SKM-1 treated with dmso at 0.1 percent for 144 hours (cell line): ENCODE data around the gene SLC39A11.
"Not testable (repeated sequence)": the region's sequence is repeated elsewhere in the genome, so short reads cannot be mapped to it uniquely, and the experiment has no call there.

Source experiments
- DNase-seq: peaks from one replicate; lab custom pipeline; 2025; ENCODE audit not compliant: unreplicated experiment; lab: John Stamatoyannopoulos, UW

Gene SLC39A11

GRCh38 chr17:72953621-72954020 lies 138.9 kb downstream of the SLC39A11 start:
- DNase-seq, result no peak

- no peak for DNase-seq
Measured at GRCh38 chr17:72952641-72953315, 139.7 kb downstream of the SLC39A11 start.

DNA sequence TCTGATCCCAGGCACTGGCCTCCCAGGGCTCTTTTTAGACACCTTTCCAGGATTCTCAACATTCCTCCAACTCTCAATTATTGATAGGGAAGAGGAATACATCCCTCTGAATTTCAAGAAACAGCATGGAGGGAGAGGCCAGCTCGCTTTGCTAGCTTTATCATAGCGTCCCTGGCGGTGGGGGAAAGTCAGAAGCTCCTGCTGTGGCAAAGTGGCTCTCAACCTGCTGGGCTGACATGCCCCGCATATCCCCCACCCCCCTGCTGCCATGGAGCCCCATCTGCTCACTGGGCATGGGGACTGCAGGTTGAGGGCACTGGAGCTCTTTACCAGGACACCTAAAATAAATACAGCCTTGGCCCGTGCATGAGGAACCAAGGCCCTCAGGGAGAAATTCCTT lies 140.3 kb downstream of the SLC39A11 start:
- DNase-seq, result no peak

GRCh38 chr17:72950242-72950931 lies 142.1 kb downstream of the SLC39A11 start:
- DNase-seq, result no peak

DNA sequence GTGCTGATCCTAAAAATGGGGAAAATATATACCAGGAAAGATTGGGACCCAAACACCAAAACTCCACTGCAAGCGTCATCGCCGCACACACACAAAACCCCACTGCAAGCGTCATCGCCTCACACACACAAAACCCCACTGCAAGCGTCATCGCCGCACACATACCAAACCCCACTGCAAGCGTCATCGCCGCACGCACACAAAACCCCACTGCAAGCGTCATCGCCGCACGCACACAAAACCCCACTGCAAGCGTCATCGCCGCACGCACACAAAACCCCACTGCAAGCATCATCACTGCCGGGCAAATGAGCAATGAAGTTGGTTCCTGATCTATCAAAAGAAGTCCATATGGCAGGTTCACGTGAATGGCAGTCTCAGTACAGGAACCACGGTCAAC lies 144.4 kb downstream of the SLC39A11 start:
- DNase-seq, result no peak

GRCh38 chr17:72947475-72947874 lies 145.0 kb downstream of the SLC39A11 start:
- no peak for DNase-seq

DNA sequence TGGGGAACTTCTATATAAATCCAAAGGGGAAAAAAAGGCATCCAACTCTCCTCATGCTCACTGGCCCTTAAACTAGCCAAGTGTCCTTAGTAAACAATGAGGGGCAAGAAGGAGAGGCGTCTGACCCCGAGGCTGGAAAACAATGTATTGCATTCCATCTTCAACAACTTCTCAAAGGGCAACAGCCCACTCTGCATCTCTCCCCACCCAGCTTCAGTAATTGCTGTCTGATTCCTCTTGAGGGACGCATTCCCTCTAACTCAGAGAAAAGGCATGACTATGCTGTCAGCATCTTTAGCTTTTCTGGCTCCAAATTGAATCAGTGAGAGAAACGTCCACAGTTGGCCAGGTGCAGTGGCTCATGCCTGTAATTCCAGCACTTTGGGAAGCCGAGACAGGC lies 145.8 kb downstream of the SLC39A11 start:
- no peak for DNase-seq

GRCh38 chr17:72946156-72946555 lies 146.3 kb downstream of the SLC39A11 start:
- no peak for DNase-seq

DNA sequence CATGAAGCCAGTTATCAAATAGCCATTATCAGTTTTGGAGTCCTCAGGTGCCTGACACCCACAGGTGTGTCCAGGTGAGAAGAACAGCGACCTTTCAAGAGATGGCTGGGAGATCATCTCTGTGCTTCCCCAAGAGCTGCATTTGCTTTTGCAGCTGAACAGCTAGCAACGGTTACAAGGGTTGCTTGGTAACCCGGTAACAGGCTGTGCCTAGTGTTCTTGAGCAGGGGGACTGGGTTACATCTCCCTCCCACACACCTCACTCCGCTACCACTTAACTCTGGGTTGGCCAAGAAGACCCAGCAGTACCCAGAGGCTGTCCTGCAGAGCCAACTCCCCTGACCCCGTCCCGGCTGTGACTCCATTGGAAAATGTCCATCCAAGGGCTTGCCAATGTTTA lies 147.0 kb downstream of the SLC39A11 start:
- no peak for DNase-seq

GRCh38 chr17:72943826-72944689 lies 148.4 kb downstream of the SLC39A11 start:
- DNase-seq, result no peak

- no peak for DNase-seq
Measured at GRCh38 chr17:72942579-72942978, 149.9 kb downstream of the SLC39A11 start.

GRCh38 chr17:72940496-72940895 lies 152.0 kb downstream of the SLC39A11 start:
- DNase-seq, result no peak

DNA sequence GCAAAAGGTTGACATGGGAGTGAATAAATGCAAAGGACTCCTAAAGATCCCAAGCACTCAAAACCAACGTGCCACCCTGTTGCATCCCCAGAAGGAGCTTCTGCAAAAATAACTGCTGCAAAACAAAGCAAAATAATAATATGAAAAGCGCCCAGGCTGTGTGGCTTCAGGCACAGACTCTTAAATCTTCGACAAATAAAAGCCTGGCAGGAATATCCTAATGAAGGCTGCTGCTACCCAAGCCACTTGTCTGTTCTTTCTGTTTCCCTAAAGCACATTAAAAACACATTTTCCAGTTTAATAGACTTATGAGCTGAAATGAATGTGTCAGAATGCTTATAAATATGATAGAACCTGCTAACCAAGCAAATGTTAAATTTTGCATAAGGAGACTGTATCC lies 154.0 kb downstream of the SLC39A11 start:
- DNase-seq, result no peak

GRCh38 chr17:72937707-72938106 lies 154.8 kb downstream of the SLC39A11 start:
- no peak for DNase-seq

GRCh38 chr17:72937254-72937653 lies 155.2 kb downstream of the SLC39A11 start:
- DNase-seq, result not testable (repeated sequence)

GRCh38 chr17:72935984-72936383 lies 156.5 kb downstream of the SLC39A11 start:
- no peak for DNase-seq

GRCh38 chr17:72934927-72935326 lies 157.6 kb downstream of the SLC39A11 start:
- no peak for DNase-seq

DNA sequence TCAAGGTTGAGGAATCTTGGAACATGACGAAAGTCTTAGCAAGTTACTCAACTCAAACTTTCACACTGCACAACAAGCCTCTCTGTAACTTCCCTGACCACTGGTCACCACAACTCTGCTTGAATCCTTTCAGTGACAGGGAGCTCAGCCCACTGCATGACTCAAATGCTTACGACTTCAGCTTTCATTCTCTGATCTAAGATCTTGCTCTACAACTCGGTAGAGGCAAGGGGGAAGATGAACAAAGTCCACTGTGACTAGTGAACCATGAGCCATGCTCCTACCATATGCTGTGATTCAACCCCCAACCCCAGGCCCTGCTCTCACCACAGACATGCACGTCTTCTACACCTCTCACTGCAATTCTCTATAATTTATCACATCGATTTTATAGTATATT lies 160.9 kb downstream of the SLC39A11 start:
- no peak for DNase-seq

DNA sequence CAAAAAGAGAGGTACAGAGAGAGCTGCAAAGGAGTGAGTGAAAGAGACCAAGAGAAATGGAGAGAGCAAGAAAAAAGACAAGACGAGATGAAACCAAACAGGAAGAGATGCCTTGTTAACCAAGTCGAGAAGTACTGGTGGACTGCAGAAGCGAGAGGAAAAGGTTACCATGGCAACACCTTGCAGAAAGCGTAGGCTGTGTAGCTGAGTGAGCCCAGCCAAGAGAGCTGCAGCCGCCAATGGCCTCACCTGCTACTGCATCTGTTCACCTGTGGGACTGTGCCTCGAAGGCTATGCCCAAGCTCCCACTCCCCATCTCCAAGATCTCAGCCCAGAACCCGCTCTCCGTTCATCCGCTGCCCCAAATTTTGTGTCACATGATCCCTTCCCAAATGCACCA lies 161.3 kb downstream of the SLC39A11 start:
- DNase-seq, result no peak

- DNase-seq, result no peak
Measured at GRCh38 chr17:72930031-72930430, 162.5 kb downstream of the SLC39A11 start.

DNA sequence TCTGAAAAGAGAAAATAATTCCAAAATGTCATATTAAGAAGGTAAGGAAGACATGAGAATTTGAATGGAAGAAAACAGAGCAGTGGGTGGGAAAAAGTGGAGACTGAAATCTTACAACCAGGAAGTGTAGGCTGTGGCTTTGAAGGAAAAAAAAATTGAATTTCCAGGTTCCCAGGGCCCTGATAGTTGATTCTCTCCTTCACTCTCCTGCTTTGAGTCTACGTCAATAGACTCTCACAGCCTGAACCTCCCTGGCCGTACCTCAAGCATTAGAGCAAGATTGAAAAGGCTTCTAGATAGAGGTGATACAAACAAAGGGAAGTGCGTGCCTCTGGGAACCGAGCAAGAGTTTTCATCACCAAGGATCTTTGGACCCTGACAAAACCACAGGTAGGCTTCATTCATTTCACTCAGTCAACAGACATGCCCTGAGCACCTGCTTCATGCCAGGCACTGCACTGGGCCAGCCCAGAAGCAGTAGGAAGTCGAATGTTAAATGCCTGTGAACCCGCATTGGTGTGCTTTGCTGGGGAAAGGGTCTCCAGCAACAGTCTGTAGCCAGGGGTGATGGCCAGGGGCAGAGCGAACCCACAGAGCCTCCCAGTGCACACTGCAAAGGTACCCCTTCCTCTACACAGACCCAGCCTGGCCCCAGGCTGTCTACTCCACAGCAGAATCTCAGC lies 163.9 kb downstream of the SLC39A11 start:
- DNase-seq, result no peak
